HCT116 (cell line): Measurements from ENCODE around the gene ABHD18. TPM values are rescaled to one million over a fixed set of nuclear protein-coding genes. Genes with fewer than 3 reads are reported as not detected.
A peak's percentile ranks its signal among the peaks of the same experiment; 100 is the strongest.

Source experiments
- ATAC-seq: fragments of 200-7000 bp; cut with Tn5 transposase; 2 replicates; pipeline ENCODE4 v1.9.1; 2020; ENCODE audit warnings: mild to moderate bottlenecking, moderate library complexity
- BruUV-seq: library from RNA; stranded (reverse); fragments of 400-500 nt; replicated peaks from 2 replicates; lab custom pipeline; 2021; lab: Mats Ljungman, UMichigan
- CTCF ChIA-PET: fragments of 300-600 bp; sonication (Branson Sonifier 250); formaldehyde crosslinking; loops from one replicate; lab custom pipeline; 2021; ENCODE audit warnings: antibody characterized with exemption; lab: Charles Lee
- POLR2A ChIA-PET: fragments of 300-600, 350-600 bp; sonication (Branson Sonifier 250); formaldehyde crosslinking; loops from one replicate; lab custom pipeline; 2021; ENCODE audit warnings: antibody characterized with exemption; lab: Charles Lee
- RAD21 ChIA-PET, 2 experiments: fragments of 300-600 bp; sonication (Branson Sonifier 250); formaldehyde crosslinking; loops; one replicate each; lab custom pipeline; 2023; ENCODE audit warnings: low total read pairs in 2 of 2; ENCODE audit not compliant: uncharacterized antibody in 2 of 2, unreplicated experiment in 2 of 2, low non-redundant PET in 1 of 2; lab: Charles Lee
- DNase-seq: peaks from one replicate; pipeline ENCODE4 v3.0.0-alpha.2; 2010; ENCODE audit warnings: low read depth, low spot score
- H2AFZ ChIP-seq: fragments of 200-600 bp; shearing (Covaris generic), sonication (generic); 2 replicates; pipeline ENCODE4 v1.6.1; 2017; ENCODE audit warnings: low read depth, mixed run types, mixed read lengths, antibody characterized with exemption, low read length; ENCODE audit not compliant: poor library complexity, severe bottlenecking
- H3K27ac ChIP-seq: 2 replicates; pipeline ENCODE4 v1.5.1; 2012; ENCODE audit warnings: low read depth, low read length
- H3K27me3 ChIP-seq: fragments of 200-600 bp; sonication (generic); 2 replicates; pipeline ENCODE4 v1.6.1; 2016; ENCODE audit warnings: mixed run types, low read length, mixed read lengths; ENCODE audit not compliant: insufficient read depth
- H3K36me3 ChIP-seq, 2 experiments: fragments of 200-500 bp in 1 of 2; fragments of 200-600 bp in 1 of 2; sonication (Bioruptor generic) in 1 of 2; sonication (generic) in 1 of 2; 2 replicates each; pipeline versions ENCODE4 v1.5.1 to v1.6.1; 2014 to 2016; ENCODE audit warnings: low read length in 2 of 2, inconsistent platforms in 1 of 2, mixed read lengths in 1 of 2, mixed run types in 1 of 2; ENCODE audit not compliant: insufficient read depth in 2 of 2, control insufficient read depth in 1 of 2
- H3K4me1 ChIP-seq, 2 experiments: fragments of 200-600 bp in 1 of 2; sonication (generic) in 1 of 2; 2 replicates each; pipeline versions ENCODE4 v1.5.1 to v1.6.1; 2012 to 2017; ENCODE audit warnings: low read length in 2 of 2, inconsistent platforms in 1 of 2, mild to moderate bottlenecking in 1 of 2, mixed read lengths in 1 of 2, mixed run types in 1 of 2, moderate library complexity in 1 of 2; ENCODE audit not compliant: insufficient read depth in 2 of 2, control insufficient read depth in 1 of 2
- H3K4me2 ChIP-seq: fragments of 200-600 bp; sonication (generic); 2 replicates; pipeline ENCODE4 v1.6.1; 2017; ENCODE audit warnings: mixed run types, low read length, mixed read lengths
- H3K4me3 ChIP-seq, 2 experiments: fragments of 200-600 bp in 1 of 2; sonication (generic) in 1 of 2; replicated peaks in 1 of 2; 2 replicates each; pipeline ENCODE4 v1.5.1; 2011 to 2016; ENCODE audit warnings: low read length in 2 of 2, control low read depth in 1 of 2, low read depth in 1 of 2, mild to moderate bottlenecking in 1 of 2, mixed read lengths in 1 of 2, mixed run types in 1 of 2
- H3K79me2 ChIP-seq: fragments of 200-600 bp; sonication (generic); 2 replicates; pipeline ENCODE4 v1.6.1; 2017; ENCODE audit warnings: mild to moderate bottlenecking, mixed run types, low read length, moderate library complexity, mixed read lengths; ENCODE audit not compliant: insufficient read depth
- H3K9ac ChIP-seq: fragments of 200-600 bp; sonication (generic); 2 replicates; pipeline ENCODE4 v1.6.1; 2016; ENCODE audit warnings: low read length, mixed read lengths
- H3K9me2 ChIP-seq: fragments of 200-600 bp; sonication (generic), shearing (Covaris generic); 2 replicates; pipeline ENCODE4 v1.6.1; 2017; ENCODE audit warnings: mixed run types, mild to moderate bottlenecking, moderate library complexity; ENCODE audit not compliant: insufficient read depth
- H3K9me3 ChIP-seq, 2 experiments: fragments of 200-500 bp in 1 of 2; fragments of 200-600 bp in 1 of 2; sonication (Bioruptor generic) in 1 of 2; sonication (generic) in 1 of 2; 2 replicates each; pipeline ENCODE4 v1.6.1; 2014 to 2017; ENCODE audit warnings: low read length in 2 of 2, mixed read lengths in 2 of 2, inconsistent platforms in 1 of 2, low read depth in 1 of 2, mild to moderate bottlenecking in 1 of 2, mixed run types in 1 of 2, moderate library complexity in 1 of 2; ENCODE audit not compliant: control insufficient read depth in 1 of 2, insufficient read depth in 1 of 2
- H4K20me1 ChIP-seq: fragments of 200-600 bp; sonication (generic), shearing (Covaris generic); 2 replicates; pipeline ENCODE4 v1.6.1; 2017; ENCODE audit warnings: mixed run types, mild to moderate bottlenecking, moderate library complexity; ENCODE audit not compliant: insufficient read depth
- CEBPB ChIP-seq: IDR thresholded peaks from 2 replicates; pipeline ENCODE4 v1.6.1; 2012; ENCODE audit warnings: low read depth
- FOSL1 ChIP-seq: IDR thresholded peaks from 2 replicates; pipeline ENCODE4 v1.6.1; 2012; ENCODE audit warnings: low read depth
- RAD21 ChIP-seq: IDR thresholded peaks from 2 replicates; pipeline ENCODE4 v1.6.1; 2012; ENCODE audit warnings: low read depth, mild to moderate bottlenecking
- TCF7L2 ChIP-seq: IDR thresholded peaks from 2 replicates; pipeline ENCODE4 v1.7.0; 2011; ENCODE audit warnings: borderline replicate concordance, inconsistent platforms; ENCODE audit not compliant: insufficient read depth, insufficient read length; ENCODE audit errors: extremely low read depth
- YY1 ChIP-seq: IDR thresholded peaks from 2 replicates; pipeline ENCODE4 v1.6.1; 2011; ENCODE audit warnings: low read length, low read depth, moderate library complexity, mild to moderate bottlenecking; ENCODE audit not compliant: insufficient replicate concordance; ENCODE audit errors: extremely low read depth
- ZFX ChIP-seq: fragments of 450-650 bp; IDR thresholded peaks from 2 replicates; pipeline ENCODE4 v1.6.1; 2017
- ZNF274 ChIP-seq: fragments of 200-500 bp; sonication (Bioruptor generic); IDR thresholded peaks from 2 replicates; pipeline ENCODE4 v1.6.1; 2014; ENCODE audit warnings: mild to moderate bottlenecking, low read depth, low read length, inconsistent platforms
- intact Hi-C: fragments of 100-400 bp; cut with micrococcal nuclease; formaldehyde crosslinking; loops from 2 replicates; pipeline ENCODE4 v1.10.0; 2022
- total RNA-seq: library from RNA; stranded (reverse); gene quantifications from one replicate; pipeline ENCODE4 v1.2.1, GENCODE V29; 2021; ENCODE audit not compliant: unreplicated experiment
- TF ChIP-seq, protein P1 (sequence below), 3 experiments: fragments of 200-600 bp in 1 of 3; sonication (generic) in 1 of 3; IDR thresholded peaks in 2 of 3; conservative IDR thresholded peaks in 1 of 3; 2 replicates each; pipeline ENCODE4 v1.5.1; 2012 to 2017; ENCODE audit warnings: low read depth in 2 of 3, low read length in 2 of 3, antibody characterized with exemption in 1 of 3, borderline replicate concordance in 1 of 3, control low read depth in 1 of 3, mild to moderate bottlenecking in 1 of 3, mixed read lengths in 1 of 3, mixed run types in 1 of 3, moderate library complexity in 1 of 3; ENCODE audit not compliant: insufficient read depth in 1 of 3

ABHD18 gene
- total RNA-seq, 1 experiment from 2014 or later, result 9.7 TPM

DNA sequence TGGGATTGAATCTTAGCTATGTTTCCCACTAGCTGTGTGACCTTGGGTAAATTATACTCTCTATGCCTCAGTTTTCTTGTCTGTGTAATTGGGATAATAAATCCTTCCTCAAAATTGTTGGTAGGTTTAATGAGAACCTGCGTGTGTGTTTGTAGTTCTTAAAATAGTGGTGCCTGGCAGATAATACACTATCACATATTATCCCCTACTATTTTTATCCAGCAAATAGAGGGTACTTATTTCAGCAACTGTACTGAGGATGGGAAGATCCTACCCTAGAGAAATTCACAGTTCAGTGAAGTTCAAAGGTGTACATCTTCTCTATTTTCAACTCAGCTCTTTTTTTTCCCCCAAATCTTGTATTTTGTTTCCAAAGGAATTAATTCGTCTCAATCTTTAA, 17.2 kb downstream of the ABHD18 start:
- TF ChIP-seq FOSL1 (no peak), TCF7L2 (no peak), ZNF274 (no peak), CEBPB (no peak), ZFX (no peak)
- TF ChIP-seq, all 23 proteins: peak for 0
- no TSS peak for BruUV-seq
- no peak overlapping the region for H3K4me3 ChIP-seq
- H3K9me2 ChIP-seq, result no peaks in the 10 kb centered on the region
- H3K4me2 ChIP-seq, result no peak overlapping the region
- H3K79me2 ChIP-seq, result no peaks in the 10 kb centered on the region
- ATAC-seq, result no peak
- ChIA-PET POLR2A (interaction anchor here (1.6 kb wide), 1 partner anchor 17 kb away, joined by 3 read pairs; the partner anchor contains the start of genes ABHD18 and MFSD8), CTCF (no interaction called here), RAD21 (no interaction called here)
- no peak overlapping the region for H3K9ac ChIP-seq
- no peaks in the 10 kb centered on the region for H4K20me1 ChIP-seq
- 0 out of 4 replicates have a peak, but pooled peaks cover 0 to 2% of the 10 kb centered on the region in 2 experiments for H3K36me3 ChIP-seq
- H3K9me3 ChIP-seq, result no peaks in the 10 kb centered on the region
- no peak overlapping the region for H3K27ac ChIP-seq
- H3K27me3 ChIP-seq, result no peaks in the 10 kb centered on the region
- DNase-seq, result no peak
- H3K4me1 ChIP-seq, result no peaks in the 10 kb centered on the region
- intact Hi-C loops, result no loop called here
- H2AFZ ChIP-seq, result no peak overlapping the region

DNA sequence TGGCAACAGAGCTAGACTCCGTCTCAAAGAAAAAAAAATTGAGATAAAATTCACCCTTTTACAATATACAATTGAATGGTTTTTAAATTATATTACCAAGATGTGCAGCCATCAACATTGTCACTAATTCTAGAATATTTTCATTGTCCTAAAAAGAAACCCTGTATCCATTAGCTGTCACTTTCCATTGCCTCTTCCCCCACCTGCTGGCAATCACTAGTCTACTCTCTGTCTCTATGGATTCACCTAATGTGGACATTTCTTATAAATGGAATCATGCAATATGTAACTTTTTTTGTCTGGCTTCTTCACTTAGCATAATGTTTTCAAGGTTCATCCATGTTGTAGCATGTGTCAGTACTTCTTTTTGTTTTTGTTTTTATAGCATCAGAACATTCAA, 20.8 kb downstream of the ABHD18 start:
- no peaks in the 10 kb centered on the region for H3K27me3 ChIP-seq
- no TSS peak for BruUV-seq
- intact Hi-C loops, result no loop called here
- ATAC-seq (no peak), DNase-seq (no peak)
- RAD21 ChIA-PET, result no interaction called here
- no peaks in the 10 kb centered on the region for H3K4me1 ChIP-seq
- H3K9me2 ChIP-seq, result no peaks in the 10 kb centered on the region
- no peak overlapping the region for H3K27ac ChIP-seq
- H3K4me2 ChIP-seq, result no peak overlapping the region
- H4K20me1 ChIP-seq, result no peaks in the 10 kb centered on the region
- no peak overlapping the region for H3K9ac ChIP-seq
- no peak overlapping the region for H2AFZ ChIP-seq
- CTCF ChIA-PET, result no interaction called here
- POLR2A ChIA-PET, result no interaction called here
- TF ChIP-seq, protein P1, sequence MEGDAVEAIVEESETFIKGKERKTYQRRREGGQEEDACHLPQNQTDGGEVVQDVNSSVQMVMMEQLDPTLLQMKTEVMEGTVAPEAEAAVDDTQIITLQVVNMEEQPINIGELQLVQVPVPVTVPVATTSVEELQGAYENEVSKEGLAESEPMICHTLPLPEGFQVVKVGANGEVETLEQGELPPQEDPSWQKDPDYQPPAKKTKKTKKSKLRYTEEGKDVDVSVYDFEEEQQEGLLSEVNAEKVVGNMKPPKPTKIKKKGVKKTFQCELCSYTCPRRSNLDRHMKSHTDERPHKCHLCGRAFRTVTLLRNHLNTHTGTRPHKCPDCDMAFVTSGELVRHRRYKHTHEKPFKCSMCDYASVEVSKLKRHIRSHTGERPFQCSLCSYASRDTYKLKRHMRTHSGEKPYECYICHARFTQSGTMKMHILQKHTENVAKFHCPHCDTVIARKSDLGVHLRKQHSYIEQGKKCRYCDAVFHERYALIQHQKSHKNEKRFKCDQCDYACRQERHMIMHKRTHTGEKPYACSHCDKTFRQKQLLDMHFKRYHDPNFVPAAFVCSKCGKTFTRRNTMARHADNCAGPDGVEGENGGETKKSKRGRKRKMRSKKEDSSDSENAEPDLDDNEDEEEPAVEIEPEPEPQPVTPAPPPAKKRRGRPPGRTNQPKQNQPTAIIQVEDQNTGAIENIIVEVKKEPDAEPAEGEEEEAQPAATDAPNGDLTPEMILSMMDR (IDR thresholded peaks at IDR 0.05 in 2 of 3, conservative IDR thresholded peaks at IDR 0.05 in 1 of 3; ENCODE audit: borderline replicate concordance in 1 of 3, insufficient read depth in 1 of 3, low read depth in 2 of 3, low read length in 2 of 3), result 0 out of 6 replicates have a peak, but pooled peaks of 2 of the 3 experiments have one; percentile 4 to 21
- TF ChIP-seq CEBPB (no peak), RAD21 (peak; percentile 45), YY1 (no peak)
- H3K79me2 ChIP-seq, result no peaks in the 10 kb centered on the region
- no peaks in the 10 kb centered on the region for H3K9me3 ChIP-seq
- H3K4me3 ChIP-seq, result no peak overlapping the region
- H3K36me3 ChIP-seq, result peaks cover 0 to 2% of the 10 kb centered on the region in 2 experiments; a peak in 1 of 4 replicates
